GM19395 (cell line): Measurements from ENCODE around the gene LGI1.
A peak's percentile ranks its signal among the peaks of the same experiment; 100 is the strongest.
"Not testable (repeated sequence)": the region's sequence is repeated elsewhere in the genome, so short reads cannot be mapped to it uniquely, and the experiment has no call there.

ENCODE experiments used
- ATAC-seq: cut with Tn5 transposase; IDR thresholded peaks from one replicate; pipeline ENCODE4 v1.9.1; 2021; ENCODE audit warnings: mild to moderate bottlenecking, moderate library complexity; ENCODE audit not compliant: unreplicated experiment

The LGI1 gene

DNA sequence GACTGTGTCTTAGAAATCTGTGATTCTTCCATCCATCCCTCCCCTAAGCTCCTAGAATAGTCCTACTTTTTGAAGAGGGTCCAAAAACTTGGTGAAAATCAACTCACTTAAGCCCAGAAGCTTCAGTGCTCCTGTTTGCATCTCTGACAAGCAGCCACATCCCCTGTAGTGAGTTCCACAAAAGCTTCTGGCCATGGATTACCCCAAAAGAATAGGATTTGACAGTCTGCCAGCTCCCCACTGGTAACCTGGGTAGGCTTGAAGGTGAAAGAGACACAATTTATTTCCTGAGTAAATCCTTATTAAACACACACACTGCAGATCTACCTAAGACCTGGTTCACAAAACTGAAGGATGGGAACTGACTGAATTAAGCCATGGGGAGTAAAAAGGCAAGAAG lies 46.5 kb downstream of the LGI1 start:
- no peak for ATAC-seq

DNA sequence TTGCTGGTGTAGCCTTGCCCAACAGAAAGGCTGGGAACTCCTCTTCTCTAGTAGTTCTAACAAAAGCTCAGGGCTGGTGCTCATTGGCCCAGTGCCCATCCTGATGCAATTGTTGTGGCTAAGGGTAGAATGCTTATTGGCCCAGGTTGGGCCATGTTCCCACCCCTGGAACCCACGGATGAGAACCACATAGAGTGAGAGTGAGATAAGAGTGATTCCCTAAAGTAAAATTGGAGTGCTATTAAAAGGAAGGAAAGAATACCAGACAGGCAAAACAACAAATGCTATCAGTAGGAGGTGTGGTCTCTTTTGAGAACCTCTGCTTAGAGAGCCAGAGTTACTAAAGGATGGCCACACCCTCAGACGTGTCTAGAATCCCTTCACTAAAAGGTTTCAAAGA lies 49.2 kb downstream of the LGI1 start:
- no peak for ATAC-seq

DNA sequence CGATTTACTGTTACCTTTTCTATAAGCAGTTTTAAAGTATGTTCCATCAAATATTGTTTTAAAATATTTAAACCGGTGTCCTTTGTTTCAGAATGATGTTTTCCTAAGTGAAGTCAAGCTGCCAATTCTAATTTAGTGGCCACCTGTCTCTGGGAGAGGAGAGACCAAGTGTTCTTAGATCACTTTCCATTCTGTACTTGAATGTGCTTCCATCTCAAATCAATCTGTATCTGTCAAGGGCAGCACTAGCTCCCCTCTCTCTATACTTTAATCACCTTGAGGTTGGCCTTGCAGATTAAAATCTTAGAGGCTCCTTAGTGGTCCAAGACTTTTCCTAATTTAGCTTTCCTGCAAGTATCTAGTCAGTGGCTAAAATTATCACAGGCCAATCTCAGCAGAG lies 49.6 kb downstream of the LGI1 start:
- no peak for ATAC-seq

DNA sequence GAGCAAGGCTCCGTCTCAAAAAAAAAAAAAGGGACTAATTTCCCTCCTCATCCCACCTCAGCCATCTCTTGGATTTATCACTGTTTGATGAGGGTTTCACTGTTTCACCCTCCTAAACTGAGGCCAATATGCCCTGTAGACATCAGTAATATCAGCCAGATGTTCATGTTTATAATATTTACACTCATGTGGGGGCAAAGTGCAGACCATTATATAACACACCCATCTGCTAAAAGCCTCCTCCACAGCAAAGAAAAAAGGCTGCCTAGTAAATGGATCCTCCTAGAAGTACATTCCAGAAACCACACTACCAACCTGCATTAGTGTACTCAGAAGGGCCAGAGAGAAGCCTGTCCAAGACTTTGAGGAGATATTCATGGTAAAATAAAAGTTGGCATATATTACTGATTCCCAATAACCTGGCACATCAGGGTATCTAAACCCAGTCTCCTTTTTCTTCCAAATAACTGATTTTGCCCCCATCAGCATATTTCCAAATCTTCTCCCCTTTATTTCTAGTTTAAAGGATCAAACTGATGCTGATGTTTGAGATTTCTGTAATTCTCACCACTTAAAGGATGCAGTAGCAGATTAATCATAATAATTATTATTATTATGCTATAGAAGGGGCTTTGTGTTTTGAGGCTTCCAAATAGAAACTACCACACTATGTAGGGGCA lies 55.1 kb downstream of the LGI1 start:
- no peak for ATAC-seq

DNA sequence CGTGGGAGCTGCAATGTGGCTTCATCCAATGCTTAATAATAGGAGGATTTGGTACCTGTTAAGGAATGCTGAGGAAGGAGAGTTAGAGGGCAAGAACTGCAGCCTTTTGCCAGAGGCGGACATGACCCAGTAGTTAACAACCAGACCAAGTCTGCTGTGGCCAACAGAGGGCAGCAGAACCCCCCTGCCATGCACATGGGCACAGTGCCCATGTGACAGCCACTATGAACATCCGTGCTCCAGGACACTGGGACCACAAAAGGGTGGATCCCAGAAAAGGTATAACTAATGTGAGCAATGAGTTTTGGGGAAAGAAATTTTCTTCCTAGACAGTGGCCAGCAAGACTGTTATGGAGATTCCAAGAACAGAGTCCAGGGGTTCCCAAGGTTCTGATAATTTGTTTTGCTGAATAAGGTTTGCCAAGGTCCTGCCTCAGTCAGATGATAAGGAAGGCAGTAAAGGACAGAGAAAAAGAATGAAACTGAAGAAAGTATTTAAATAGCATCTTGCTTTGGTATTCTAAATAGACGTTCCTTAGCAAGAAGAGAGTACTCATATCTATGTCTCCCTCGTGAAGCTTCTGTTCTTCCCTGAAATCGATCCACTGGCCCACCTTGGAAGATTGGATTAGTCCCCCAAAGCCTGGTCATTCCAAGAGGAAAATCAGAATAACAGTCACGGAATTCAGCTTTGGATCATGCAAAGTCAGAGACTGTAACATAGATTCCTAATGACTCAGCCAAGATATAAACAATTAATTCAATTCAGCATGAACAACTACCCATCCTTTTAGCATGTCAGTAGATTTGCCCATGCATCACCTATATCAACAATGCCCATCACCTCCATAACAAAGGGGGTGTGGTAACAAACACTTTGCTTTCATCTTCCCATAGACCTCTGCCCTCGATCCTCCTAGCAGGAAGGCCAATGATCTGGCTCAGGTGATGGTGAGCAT lies 56.0 kb downstream of the LGI1 start:
- ATAC-seq: peak; percentile 67

DNA sequence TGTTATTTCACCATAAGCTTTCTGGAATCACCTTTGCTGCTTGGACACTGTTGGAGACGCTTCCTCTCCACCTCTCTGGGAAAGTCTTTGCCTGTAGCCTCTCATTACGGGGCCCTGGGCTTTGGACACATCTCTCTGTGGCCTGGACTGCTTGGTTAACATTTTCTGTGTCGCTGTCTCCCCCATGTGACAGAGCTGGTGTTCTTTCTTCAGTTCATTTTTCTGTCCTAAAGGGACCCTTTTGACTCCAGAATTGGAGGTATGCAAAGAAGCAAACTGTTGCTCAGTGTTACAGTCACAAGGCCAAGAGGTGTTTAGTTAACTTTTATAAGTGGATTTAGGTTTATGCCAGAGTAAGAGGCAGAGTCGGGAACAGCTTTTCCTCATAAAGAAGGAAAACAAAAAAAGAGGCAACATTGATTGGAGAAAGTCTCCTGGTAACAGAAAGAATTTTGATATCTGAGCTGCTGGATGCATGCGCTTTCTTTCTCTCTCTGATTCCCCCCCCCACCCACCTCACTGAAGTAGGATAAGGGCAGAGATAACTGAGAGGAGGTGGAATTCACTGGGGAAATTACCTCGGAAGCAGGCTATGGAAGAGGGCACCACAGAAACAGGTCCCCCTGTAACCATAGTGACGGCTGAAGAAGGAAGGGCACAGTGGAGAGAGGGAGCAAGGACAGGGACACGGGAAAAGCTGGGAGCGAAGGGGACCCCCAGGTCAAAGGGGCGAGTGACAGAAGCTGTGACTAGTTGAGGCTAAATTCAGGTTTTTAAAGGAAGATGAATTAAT lies 57.8 kb downstream of the LGI1 start:
- no peak for ATAC-seq

DNA sequence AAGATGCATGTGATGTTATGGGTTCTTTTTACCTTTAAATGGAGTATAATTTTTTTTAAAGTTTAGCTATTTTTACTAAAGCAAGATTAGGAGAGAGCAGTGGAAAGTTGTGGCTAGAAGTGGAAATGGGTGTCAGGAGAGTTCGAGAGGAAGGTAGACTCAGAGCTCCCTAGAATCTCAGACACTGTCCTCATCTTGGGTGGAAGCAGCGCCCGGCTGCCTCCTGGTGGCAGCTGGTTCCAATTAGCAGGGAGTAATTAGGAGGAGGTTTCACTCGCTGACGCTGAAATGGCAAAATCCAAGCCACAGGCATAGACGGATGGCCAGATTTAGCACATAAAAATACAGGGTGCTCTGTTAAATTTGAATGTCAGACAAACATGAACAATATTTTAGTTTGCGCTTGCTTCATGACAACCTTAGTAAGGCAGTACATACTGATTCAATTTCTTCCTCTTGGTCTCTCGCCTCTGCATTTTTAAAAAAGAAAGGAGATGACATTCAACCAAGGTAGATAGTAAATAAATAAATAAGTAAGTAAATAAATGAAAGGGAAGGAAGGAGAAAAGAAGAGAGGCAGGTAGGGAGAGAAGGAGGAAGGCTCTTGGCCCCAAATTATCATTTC lies 58.5 kb downstream of the LGI1 start:
- peak; percentile 71 for ATAC-seq

DNA sequence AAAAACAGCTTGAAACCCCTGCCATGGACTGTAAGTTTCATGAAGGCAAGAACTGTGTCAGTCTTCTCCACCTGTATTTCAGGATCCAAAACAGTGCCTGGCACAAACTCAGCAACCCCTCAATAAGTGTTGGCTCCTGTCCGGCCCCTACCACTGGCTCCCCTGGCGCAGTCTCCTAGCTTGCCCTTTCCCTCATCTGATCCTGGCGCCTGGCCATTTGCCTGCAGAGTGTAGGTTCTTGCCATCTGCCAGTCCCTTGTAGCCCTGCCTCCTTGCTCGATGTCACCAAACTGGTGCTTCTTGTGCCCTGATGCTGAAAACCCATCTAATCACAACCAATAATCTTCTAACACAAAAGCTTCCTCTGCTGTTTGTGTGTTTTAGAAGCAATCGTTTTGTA lies 60.4 kb downstream of the LGI1 start:
- ATAC-seq: no peak

DNA sequence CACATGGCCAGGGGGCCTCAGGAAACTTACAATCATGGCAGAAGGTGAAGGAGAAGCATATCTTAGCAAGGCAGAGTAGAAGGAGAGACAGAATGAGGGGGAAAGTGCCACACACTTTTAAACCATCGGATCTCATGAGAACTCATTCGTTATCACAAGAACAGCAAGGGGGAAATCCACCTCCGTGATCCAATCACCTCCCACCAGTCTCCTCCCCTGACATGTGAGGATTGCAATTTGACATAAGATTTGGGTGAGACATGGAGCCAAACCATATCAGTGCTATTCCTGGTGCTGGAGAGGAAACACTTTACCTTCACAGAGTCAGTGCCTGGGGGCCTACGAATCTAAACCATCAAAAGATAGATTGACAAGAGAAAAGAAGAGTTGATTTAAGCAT lies 61.8 kb downstream of the LGI1 start:
- ATAC-seq: no peak

DNA sequence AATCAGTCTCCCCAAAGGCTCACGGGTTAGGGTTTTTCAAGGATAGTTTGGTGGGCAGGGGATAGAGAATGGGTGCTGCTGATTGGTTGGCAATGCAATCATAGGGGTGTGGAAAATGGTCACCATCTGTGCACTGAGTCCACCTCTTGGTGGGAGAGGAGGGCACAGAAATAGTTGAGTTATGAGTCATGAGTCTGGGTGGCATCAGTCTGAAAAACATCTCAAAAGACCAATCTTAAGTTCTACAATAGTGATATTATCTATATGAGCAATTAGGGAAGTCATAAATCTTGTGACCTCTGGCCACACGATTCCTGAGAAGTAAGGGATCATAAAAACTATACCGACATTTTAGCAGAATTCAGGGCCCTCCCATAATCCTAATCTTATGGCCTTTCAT lies 62.7 kb downstream of the LGI1 start:
- no peak for ATAC-seq

DNA sequence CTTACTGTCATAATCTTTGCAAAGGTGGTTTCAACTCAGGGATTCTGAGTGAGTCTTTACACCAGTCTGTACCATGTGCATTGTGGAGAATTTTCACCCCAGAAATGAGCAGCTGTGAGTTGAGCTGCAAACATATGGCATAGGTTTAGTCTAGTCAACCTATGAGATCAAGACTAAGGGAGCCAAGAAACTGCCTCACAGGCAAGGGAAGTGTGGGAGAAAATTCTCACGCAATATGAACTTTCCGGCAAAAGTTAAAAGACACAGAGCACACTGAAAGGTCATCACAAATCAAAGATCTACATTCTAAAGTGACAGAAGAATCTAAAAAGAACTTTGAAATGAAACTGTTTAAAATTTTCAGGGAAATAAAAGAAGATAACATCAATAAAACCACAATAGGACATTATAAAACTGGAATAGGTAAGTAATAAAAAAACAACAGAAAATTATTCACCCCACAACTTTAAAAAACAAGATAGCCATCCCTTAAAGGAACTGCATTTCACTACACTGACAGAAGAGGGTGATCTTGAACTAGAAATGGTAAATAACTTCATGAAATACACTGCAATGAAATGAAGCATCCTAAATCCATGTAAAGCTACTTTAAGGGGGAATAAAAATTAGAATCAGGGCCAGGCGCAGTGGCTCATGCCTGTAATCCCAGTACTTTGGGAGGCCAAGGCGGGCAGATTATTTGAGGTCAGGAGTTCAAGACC lies 63.5 kb downstream of the LGI1 start:
- ATAC-seq: no peak

DNA sequence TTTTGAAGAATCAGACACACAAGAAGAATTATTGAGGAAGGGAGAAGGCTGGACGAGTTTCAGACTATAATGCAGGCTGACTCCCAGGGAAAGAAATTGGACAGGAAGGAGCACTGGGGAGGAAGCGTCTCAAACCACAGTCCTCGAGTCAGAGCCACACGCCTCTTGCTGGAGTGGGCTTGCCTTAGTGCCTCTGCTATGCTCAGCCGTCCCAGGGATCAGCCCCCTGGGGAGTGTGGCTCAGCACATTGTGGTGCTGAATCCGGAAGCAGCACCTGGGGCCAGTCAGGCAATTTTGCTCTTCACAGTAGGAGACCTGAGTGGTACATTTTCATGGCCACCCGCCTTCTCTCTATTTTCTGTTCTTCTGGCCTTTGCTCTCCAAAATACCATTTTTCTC lies 68.6 kb downstream of the LGI1 start:
- ATAC-seq: no peak

DNA sequence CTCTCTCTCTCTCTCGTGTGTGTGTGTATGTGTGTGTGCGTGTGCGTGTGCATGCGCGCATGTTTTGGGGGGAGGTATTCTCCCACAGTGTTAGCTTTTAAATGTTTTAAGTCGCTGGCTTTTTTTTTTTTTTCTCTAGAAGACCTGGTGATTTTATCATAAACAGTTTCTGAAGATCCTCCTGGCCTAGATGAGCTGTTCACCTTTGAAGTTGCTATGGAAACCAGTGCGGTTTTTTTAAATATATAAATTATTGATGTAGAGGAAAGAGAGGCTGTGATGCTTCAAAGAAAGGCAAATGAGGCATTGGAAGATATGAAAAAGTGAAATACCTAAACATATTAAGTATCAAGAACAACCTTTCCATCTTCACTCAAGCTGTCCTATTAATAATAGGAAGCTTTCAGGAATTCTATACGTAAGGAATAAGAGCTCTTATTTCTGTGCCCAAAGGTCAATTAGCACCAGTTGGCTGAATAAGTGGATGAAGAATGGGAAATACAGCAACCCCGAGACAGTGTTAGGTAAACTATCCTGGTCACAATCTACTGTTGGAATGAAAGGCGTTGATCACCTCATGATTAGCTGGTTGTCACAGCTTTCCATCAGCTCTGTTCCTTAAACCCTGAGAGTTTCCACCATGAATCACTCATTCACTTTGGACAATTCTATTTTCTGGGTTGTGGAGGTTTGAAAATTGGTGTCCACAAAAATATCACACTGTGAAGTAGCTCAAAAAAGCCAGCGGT lies 69.5 kb downstream of the LGI1 start:
- ATAC-seq: no peak

DNA sequence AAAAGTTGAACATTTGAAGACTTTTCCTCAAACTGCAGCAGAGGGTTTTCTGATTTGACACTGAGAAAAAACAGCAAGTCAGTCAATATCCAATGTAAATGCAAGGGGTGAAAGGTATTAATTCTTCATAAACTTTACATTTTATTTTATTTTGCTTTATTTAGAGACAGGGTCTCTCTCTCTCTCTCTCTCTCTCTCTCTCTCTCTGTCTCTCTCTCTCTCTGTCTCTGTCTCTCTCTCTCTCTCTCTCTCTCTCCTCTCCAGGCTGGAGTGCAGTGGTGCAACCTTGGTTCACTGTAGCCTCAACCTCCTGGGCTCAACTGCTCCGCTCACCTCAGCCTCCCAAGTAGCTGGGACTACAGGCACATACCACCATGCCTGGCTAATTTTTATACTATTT lies 73.3 kb downstream of the LGI1 start:
- not testable (repeated sequence) for ATAC-seq

DNA sequence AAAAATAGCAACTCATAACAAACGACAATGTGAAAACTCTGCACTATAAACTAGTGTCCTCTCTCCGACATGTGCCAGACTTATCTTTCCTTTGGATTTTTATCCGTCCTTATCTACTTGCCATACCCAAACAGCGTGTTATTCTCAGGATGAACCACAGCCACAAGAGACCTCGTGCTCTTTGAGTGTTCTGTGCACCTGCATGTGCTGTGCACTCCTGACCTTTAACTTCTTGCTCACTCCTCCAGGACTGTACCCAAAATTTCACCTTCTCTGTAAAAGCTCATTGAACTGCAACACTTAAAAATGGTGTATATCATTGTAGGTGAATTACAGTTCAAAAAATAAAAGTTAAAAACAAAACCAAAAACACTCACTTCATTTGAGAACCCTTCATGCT lies 78.0 kb downstream of the LGI1 start:
- ATAC-seq: no peak

DNA sequence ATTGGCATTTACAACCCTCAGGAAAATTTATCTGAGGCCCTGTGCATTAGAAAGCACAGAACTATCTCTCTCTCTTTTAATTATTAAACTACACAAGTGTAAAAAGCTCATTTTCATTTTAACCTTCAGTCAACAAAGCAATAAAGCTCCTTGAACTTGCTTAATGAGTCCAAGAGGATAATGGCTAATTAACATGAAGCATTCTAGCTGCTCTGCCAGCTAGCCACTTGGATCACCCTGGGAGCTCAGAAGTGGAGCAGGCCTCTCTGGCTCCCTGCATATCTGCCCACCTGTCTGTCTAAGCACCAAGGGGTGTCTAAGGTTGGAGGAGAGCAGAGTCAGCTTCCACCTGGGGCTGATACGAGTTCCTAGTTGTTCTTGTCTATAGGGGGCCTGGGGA lies 80.1 kb downstream of the LGI1 start:
- ATAC-seq: no peak

DNA sequence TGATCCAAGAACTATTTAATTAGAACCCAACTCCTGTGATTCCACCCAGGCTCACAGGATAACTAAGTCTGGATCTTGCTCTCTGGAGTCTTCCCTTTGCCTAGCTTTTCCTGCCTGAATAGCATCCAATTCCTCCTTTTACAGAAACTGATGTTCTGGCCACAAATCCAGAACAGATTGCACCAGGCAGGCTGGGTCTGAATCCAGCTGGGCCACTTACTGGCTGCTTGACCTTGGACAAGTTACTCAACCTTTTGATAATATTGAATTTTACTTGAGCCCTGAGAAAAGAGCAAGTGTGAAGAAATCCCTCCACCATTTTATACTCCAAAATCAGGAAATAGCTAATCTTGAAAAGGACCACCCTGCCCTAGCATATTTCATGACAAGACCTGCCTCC lies 80.5 kb downstream of the LGI1 start:
- no peak for ATAC-seq

DNA sequence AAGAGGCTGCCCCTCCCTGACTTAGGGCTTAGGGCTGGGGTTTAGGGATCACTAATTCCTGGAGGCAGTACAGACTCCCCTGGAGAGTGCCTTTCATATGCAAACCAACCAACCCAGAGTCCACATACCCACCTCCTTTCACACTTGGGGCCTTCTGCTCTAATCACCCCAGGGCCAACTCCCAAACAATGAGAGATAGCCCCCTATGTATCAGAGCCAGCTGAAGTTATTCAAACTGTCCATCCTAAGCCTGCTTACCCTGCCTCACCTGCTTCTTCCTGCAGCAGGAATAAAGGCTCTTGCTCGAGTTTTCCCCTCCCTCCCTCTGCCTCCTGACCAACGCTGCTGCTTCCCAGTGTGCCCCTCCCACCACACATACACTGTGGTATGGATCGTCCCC lies 84.2 kb downstream of the LGI1 start:
- no peak for ATAC-seq

DNA sequence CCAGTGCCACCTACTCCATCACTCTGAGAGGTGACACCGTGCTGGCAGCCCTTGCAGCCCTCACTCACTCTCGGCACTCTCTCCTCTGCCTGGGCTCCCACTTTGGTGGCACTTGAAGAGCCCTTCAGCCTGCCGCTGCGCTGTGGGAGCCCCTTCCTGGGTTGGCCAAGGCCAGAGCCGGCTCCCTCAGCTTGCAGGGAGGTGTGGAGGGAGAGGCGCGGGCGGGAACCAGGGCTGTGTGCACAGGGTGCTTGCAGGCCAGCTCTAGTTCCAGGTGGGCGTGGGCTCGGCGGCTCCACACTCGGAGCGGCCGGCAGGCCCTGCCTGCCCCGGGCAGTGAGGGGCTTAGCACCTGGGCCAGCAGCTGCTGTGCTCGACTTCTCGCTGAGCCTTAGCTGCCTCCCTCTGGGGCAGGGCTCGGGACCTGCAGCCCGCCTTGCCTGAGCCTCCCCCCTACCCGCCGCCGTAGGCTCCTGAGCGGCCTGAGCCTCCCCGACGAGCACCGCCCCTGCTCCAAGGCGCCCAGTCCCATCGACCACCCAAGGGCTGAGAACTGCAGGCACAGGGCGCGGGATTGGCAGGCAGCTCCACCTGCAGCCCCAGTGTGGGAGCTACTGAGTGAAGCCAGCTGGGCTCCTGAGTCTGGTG lies 87.4 kb downstream of the LGI1 start:
- no peak for ATAC-seq
